Activated CD8-positive, alpha-beta memory T cell treated with anti-CD3 and anti-CD28 coated beads for 36 hours (primary cell): Measurements from ENCODE around the gene ADGRD1. TPM values are rescaled to one million over a fixed set of nuclear protein-coding genes. Genes with fewer than 3 reads are reported as not detected.

Experiments
- CTCF ChIA-PET: fragments of 350-600 bp; sonication (Branson Sonifier 250); formaldehyde crosslinking; loops from one replicate; lab custom pipeline; 2021; ENCODE audit warnings: antibody characterized with exemption; lab: Charles Lee
- POLR2A ChIA-PET: fragments of 350-600 bp; sonication (Branson Sonifier 250); formaldehyde crosslinking; loops from one replicate; lab custom pipeline; 2021; ENCODE audit warnings: antibody characterized with exemption; lab: Charles Lee
- total RNA-seq, 2 experiments: library from RNA; stranded (reverse); gene quantifications; one replicate each; pipeline ENCODE4 v1.2.3, GENCODE V29; 2021

The ADGRD1 gene
- total RNA-seq, 2 experiments from 2014 or later: 0.57 to 0.78 TPM

GRCh38 chr12:131047789-131048610 lies 94.3 kb downstream of the ADGRD1 start:
- CTCF ChIA-PET: no interaction called here
- POLR2A ChIA-PET: no interaction called here

- POLR2A ChIA-PET: no interaction called here
- CTCF ChIA-PET: no interaction called here
These were observed 94.9 kb downstream of the ADGRD1 start for GRCh38 chr12:131048611-131048990.

GRCh38 chr12:131049002-131049401 lies 95.3 kb downstream of the ADGRD1 start:
- ChIA-PET CTCF (no interaction called here), POLR2A (no interaction called here)

GRCh38 chr12:131049549-131050339 lies 96.0 kb downstream of the ADGRD1 start:
- ChIA-PET POLR2A (no interaction called here), CTCF (no interaction called here)

GRCh38 chr12:131050463-131051154 lies 96.9 kb downstream of the ADGRD1 start:
- ChIA-PET POLR2A (no interaction called here), CTCF (no interaction called here)

GRCh38 chr12:131051155-131051473 lies 97.4 kb downstream of the ADGRD1 start:
- CTCF ChIA-PET: no interaction called here
- POLR2A ChIA-PET: no interaction called here

- ChIA-PET POLR2A (no interaction called here), CTCF (no interaction called here)
These were observed 98.5 kb downstream of the ADGRD1 start for GRCh38 chr12:131052063-131052781.

GRCh38 chr12:131052929-131053328 lies 99.2 kb downstream of the ADGRD1 start:
- POLR2A ChIA-PET: no interaction called here
- CTCF ChIA-PET: no interaction called here

- CTCF ChIA-PET: no interaction called here
These were observed 99.9 kb downstream of the ADGRD1 start for GRCh38 chr12:131053567-131053966.

GRCh38 chr12:131054345-131055092 lies 100.8 kb downstream of the ADGRD1 start:
- ChIA-PET POLR2A (no interaction called here), CTCF (no interaction called here)

More at GRCh38 chr12:131053567-131053966, 99.9 kb downstream of the ADGRD1 start:
- POLR2A ChIA-PET: no interaction called here

GRCh38 chr12:131055093-131055465 lies 101.4 kb downstream of the ADGRD1 start:
- CTCF ChIA-PET: no interaction called here
- POLR2A ChIA-PET: no interaction called here

GRCh38 chr12:131055596-131056233 lies 102.0 kb downstream of the ADGRD1 start:
- POLR2A ChIA-PET: no interaction called here
- CTCF ChIA-PET: no interaction called here

GRCh38 chr12:131056626-131057025 lies 102.9 kb downstream of the ADGRD1 start:
- ChIA-PET CTCF (no interaction called here), POLR2A (no interaction called here)

GRCh38 chr12:131057211-131057721 lies 103.6 kb downstream of the ADGRD1 start:
- POLR2A ChIA-PET: no interaction called here
- CTCF ChIA-PET: no interaction called here

- CTCF ChIA-PET: no interaction called here
- POLR2A ChIA-PET: no interaction called here
These were observed 104.2 kb downstream of the ADGRD1 start for GRCh38 chr12:131057722-131058515.

GRCh38 chr12:131058700-131059099 lies 105.0 kb downstream of the ADGRD1 start:
- POLR2A ChIA-PET: no interaction called here
- CTCF ChIA-PET: no interaction called here

- CTCF ChIA-PET: no interaction called here
- POLR2A ChIA-PET: no interaction called here
These were observed 106.5 kb downstream of the ADGRD1 start for GRCh38 chr12:131060011-131060703.
